Right atrium auricular region (tissue), 2 donors: ENCODE measurements around the gene DOLK. TPM values are rescaled to one million over a fixed set of nuclear protein-coding genes. Genes with fewer than 3 reads are reported as not detected.

Experiments
- DNase-seq: peaks from one replicate; pipeline ENCODE4 v3.0.0-alpha.2; 2019; ENCODE audit warnings: low spot score
- H3K27ac ChIP-seq, 2 donors: fragments of 200-600 bp; sonication (generic); 1 replicate in 1 of 2; 2 replicates in 1 of 2; pipeline ENCODE4 v1.5.1; 2016 to 2019
- H3K27me3 ChIP-seq, 2 donors: fragments of 200-600 bp; sonication (generic); one replicate each; pipeline versions ENCODE4 v1.5.1 to v1.6.0; 2017 to 2019
- H3K36me3 ChIP-seq: fragments of 200-600 bp; sonication (generic); one replicate; pipeline ENCODE4 v1.5.1; 2016
- H3K4me1 ChIP-seq, 2 donors: fragments of 200-600 bp; sonication (generic); one replicate each; pipeline versions ENCODE4 v1.5.1 to v1.6.0; 2017 to 2019
- H3K4me3 ChIP-seq, 2 donors: fragments of 200-600 bp; sonication (generic); 1 replicate in 1 of 2; 2 replicates in 1 of 2; pipeline ENCODE4 v1.5.1; 2017 to 2019; ENCODE audit warnings: mild to moderate bottlenecking in 1 of 2, moderate library complexity in 1 of 2
- H3K9me3 ChIP-seq, 2 donors: fragments of 200-600 bp; sonication (generic); one replicate each; pipeline ENCODE4 v1.5.1; 2019
- CTCF ChIP-seq, 2 donors: fragments of 200-600 bp; sonication (generic); IDR thresholded peaks; one replicate each; pipeline ENCODE4 v1.5.1; 2019; ENCODE audit warnings: antibody characterized with exemption in 2 of 2
- total RNA-seq, 2 donors: library from RNA; depleted of rRNA; stranded (reverse); fragments of >200 nt; gene quantifications; one replicate each; pipeline ENCODE4 v1.1.0, GENCODE V29; 2016

Gene DOLK
- total RNA-seq, 2 donors from 2014 or later: 13.9 to 14.4 TPM

- peaks cover 0 to 36% of the 10 kb centered on the region in 2 donors for H3K4me1 ChIP-seq
- no peaks in the 10 kb centered on the region for H3K9me3 ChIP-seq
- peaks cover 7% of the 10 kb centered on the region for H3K36me3 ChIP-seq
- TF ChIP-seq CTCF (IDR thresholded peaks at IDR 0.05): no peak
- no peak for DNase-seq
- no peaks in the 10 kb centered on the region for H3K27me3 ChIP-seq
- H3K27ac ChIP-seq: peak overlapping the region in 1 of 2 donors; percentile 26
- H3K4me3 ChIP-seq: no peak overlapping the region
Measured at GRCh38 chr9:128940271-128940921, 7.0 kb downstream of the DOLK start.

- peaks cover 0 to 23% of the 10 kb centered on the region in 2 donors for H3K4me1 ChIP-seq
- no peak overlapping the region for H3K27ac ChIP-seq
- H3K36me3 ChIP-seq: peaks cover 7% of the 10 kb centered on the region
- no peak for TF ChIP-seq CTCF (IDR thresholded peaks at IDR 0.05)
- DNase-seq: no peak
- no peaks in the 10 kb centered on the region for H3K27me3 ChIP-seq
- H3K4me3 ChIP-seq: no peak overlapping the region
- no peaks in the 10 kb centered on the region for H3K9me3 ChIP-seq
Measured at GRCh38 chr9:128937310-128938165, 9.9 kb downstream of the DOLK start.

- Histone ChIP-seq H3K4me1 (peaks cover 0 to 12% of the 10 kb centered on the region in 2 donors), H3K4me3 (no peak overlapping the region), H3K9me3 (no peaks in the 10 kb centered on the region), H3K27ac (no peak overlapping the region), H3K27me3 (no peaks in the 10 kb centered on the region), H3K36me3 (peaks cover under 1% of the 10 kb centered on the region)
- DNase-seq: no peak
- no peak for TF ChIP-seq CTCF (IDR thresholded peaks at IDR 0.05)
Measured at GRCh38 chr9:128936171-128936865, 11.1 kb downstream of the DOLK start.

- H3K27me3 ChIP-seq: no peaks in the 10 kb centered on the region
- DNase-seq: no peak
- no peaks in the 10 kb centered on the region for H3K9me3 ChIP-seq
- H3K4me1 ChIP-seq: no peaks in the 10 kb centered on the region
- no peak overlapping the region for H3K27ac ChIP-seq
- H3K4me3 ChIP-seq: no peak overlapping the region
- H3K36me3 ChIP-seq: no peaks in the 10 kb centered on the region
- no peak for TF ChIP-seq CTCF (IDR thresholded peaks at IDR 0.05)
Measured at GRCh38 chr9:128933731-128934130, 13.7 kb downstream of the DOLK start.

GRCh38 chr9:128929560-128929959 lies 17.8 kb downstream of the DOLK start:
- no peak for DNase-seq
- Histone ChIP-seq H3K9me3 (no peaks in the 10 kb centered on the region), H3K4me3 (no peak overlapping the region), H3K27me3 (no peaks in the 10 kb centered on the region), H3K36me3 (no peaks in the 10 kb centered on the region), H3K27ac (no peak overlapping the region), H3K4me1 (peaks cover 0 to 5% of the 10 kb centered on the region in 2 donors)
- TF ChIP-seq CTCF (IDR thresholded peaks at IDR 0.05): no peak
